Ishikawa (cell line): ENCODE results near the gene DNAJC9.

Experiments used
- CEBPB ChIP-seq: IDR thresholded peaks from 2 replicates; pipeline ENCODE4 v1.6.1; 2012
- CREB1 ChIP-seq: IDR thresholded peaks from 2 replicates; pipeline ENCODE4 v1.6.1; 2012; ENCODE audit warnings: low read depth
- EGR1 ChIP-seq: IDR thresholded peaks from 2 replicates; pipeline ENCODE4 v1.6.1; 2012
- EP300 ChIP-seq: IDR thresholded peaks from 2 replicates; pipeline ENCODE4 v1.6.1; 2012; ENCODE audit warnings: borderline replicate concordance
- MAX ChIP-seq: IDR thresholded peaks from 2 replicates; pipeline ENCODE4 v1.6.1; 2012
- TAF1 ChIP-seq: IDR thresholded peaks from 2 replicates; pipeline ENCODE4 v1.6.1; 2012; ENCODE audit warnings: low read depth, mild to moderate bottlenecking
- TCF12 ChIP-seq: IDR thresholded peaks from 2 replicates; pipeline ENCODE4 v1.6.1; 2012; ENCODE audit warnings: low read depth
- TEAD4 ChIP-seq: IDR thresholded peaks from 2 replicates; pipeline ENCODE4 v1.6.1; 2012
- USF1 ChIP-seq: IDR thresholded peaks from 2 replicates; pipeline ENCODE4 v1.6.1; 2012
- ZBTB7A ChIP-seq: IDR thresholded peaks from 2 replicates; pipeline ENCODE4 v1.6.1; 2012; ENCODE audit warnings: low read depth
- TF ChIP-seq, protein P1 (sequence below): IDR thresholded peaks from 2 replicates; pipeline ENCODE4 v1.6.1; 2012; ENCODE audit warnings: low read depth, mild to moderate bottlenecking

GRCh38 chr10:73264423-73264822, 17.4 kb upstream of the DNAJC9 start:
- TF ChIP-seq, protein P1, sequence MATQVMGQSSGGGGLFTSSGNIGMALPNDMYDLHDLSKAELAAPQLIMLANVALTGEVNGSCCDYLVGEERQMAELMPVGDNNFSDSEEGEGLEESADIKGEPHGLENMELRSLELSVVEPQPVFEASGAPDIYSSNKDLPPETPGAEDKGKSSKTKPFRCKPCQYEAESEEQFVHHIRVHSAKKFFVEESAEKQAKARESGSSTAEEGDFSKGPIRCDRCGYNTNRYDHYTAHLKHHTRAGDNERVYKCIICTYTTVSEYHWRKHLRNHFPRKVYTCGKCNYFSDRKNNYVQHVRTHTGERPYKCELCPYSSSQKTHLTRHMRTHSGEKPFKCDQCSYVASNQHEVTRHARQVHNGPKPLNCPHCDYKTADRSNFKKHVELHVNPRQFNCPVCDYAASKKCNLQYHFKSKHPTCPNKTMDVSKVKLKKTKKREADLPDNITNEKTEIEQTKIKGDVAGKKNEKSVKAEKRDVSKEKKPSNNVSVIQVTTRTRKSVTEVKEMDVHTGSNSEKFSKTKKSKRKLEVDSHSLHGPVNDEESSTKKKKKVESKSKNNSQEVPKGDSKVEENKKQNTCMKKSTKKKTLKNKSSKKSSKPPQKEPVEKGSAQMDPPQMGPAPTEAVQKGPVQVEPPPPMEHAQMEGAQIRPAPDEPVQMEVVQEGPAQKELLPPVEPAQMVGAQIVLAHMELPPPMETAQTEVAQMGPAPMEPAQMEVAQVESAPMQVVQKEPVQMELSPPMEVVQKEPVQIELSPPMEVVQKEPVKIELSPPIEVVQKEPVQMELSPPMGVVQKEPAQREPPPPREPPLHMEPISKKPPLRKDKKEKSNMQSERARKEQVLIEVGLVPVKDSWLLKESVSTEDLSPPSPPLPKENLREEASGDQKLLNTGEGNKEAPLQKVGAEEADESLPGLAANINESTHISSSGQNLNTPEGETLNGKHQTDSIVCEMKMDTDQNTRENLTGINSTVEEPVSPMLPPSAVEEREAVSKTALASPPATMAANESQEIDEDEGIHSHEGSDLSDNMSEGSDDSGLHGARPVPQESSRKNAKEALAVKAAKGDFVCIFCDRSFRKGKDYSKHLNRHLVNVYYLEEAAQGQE: no peak
- no peak for TF ChIP-seq ZBTB7A
- TF ChIP-seq TAF1: no peak
- TF ChIP-seq EP300: no peak
- no peak for TF ChIP-seq MAX
- no peak for TF ChIP-seq CREB1
- no peak for TF ChIP-seq EGR1
- no peak for TF ChIP-seq TCF12
- TF ChIP-seq USF1: no peak
- no peak for TF ChIP-seq TEAD4
- no peak for TF ChIP-seq CEBPB
